GM19238 (cell line): ENCODE measurements around the gene TRAF1.

Experiments used
- DNase-seq: peaks from one replicate; pipeline ENCODE4 v3.0.0; 2011; ENCODE audit warnings: low spot score; ENCODE audit not compliant: insufficient read length

TRAF1 gene

DNA sequence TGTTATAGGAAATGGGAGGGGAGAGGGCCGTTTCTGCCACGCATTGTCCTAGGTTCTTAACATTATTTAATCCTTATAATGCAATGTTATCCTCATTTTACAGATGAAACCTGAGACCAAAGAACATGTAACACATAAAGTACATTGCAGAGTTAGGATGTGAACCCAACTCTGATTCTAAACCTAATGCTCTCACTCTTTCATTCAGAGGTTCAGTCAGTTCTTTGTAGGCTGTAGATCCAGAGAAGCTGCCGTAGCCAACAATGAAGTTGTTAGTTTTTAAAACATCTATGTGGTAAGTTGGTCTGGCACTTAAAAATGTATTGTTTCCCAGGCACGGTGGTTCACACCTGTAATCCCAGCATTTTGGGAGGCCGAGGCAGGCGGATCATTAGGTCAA, 73.4 kb downstream of the TRAF1 start:
- DNase-seq, result no peak
